ENCODE data around the gene TM4SF20. TPM values are rescaled to one million over a fixed set of nuclear protein-coding genes. Genes with fewer than 3 reads are reported as not detected.

TM4SF20 gene
- not detected for total RNA-seq

GRCh38 chr2:227379095-227379494 lies at the start of gene TM4SF20:
Gene TM4SF20 (minus strand): TSS chr2:227379306. CDS start chr2:227379268, 38 bp downstream.

GRCh38 chr2:227387583-227387982 lies 8.5 kb upstream of the TM4SF20 start, which contains the start of gene SCYGR1:
Gene SCYGR1 (minus strand): TSS chr2:227387949. CDS start chr2:227387949, 0 bp downstream.

GRCh38 chr2:227324995-227325838 lies 53.9 kb downstream of the TM4SF20 start, which contains the start of gene MFF:
Gene MFF (plus strand): TSS chr2:227325251. CDS start chr2:227330666, 5,415 bp downstream.

Other genes starting within 250 kb of the TM4SF20 start
- 2.1 TPM for gene COL4A4, start 215.1 kb downstream of the TM4SF20 start, total RNA-seq
- gene COL4A3, start 214.7 kb downstream of the TM4SF20 start, total RNA-seq = 1.8 TPM
- gene MFF, start 54.1 kb downstream of the TM4SF20 start, total RNA-seq = 115 TPM
- not detected for gene SCYGR1, start 8.6 kb upstream of the TM4SF20 start, total RNA-seq
- gene AGFG1, start 92.8 kb upstream of the TM4SF20 start, total RNA-seq = 76.4 TPM
- not detected for gene SCYGR2, start 219.6 kb upstream of the TM4SF20 start, total RNA-seq
- gene SCYGR3, start 235.5 kb upstream of the TM4SF20 start, total RNA-seq = not detected
- not detected for gene SCYGR4, start 238.2 kb upstream of the TM4SF20 start, total RNA-seq

Data from diencephalon (tissue), 1 donor.